ENCODE data around the gene FTCD. TPM values are rescaled to one million over a fixed set of nuclear protein-coding genes. Genes with fewer than 3 reads are reported as not detected.

The FTCD gene
- total RNA-seq, 1 experiment from 2014 or later, result 6.7 TPM

GRCh38 chr21:46205166-46205565 is 49.8 kb upstream of the FTCD start:
- Histone ChIP-seq H3T11ph (ENCODE audit: low read length) (no peak overlapping the region), H2AK5ac (ENCODE audit: insufficient read length, low read length) (no peak overlapping the region), H3K18ac (ENCODE audit: insufficient read length, low read depth, low read length) (no peak overlapping the region), H2BK15ac (ENCODE audit: low read depth, low read length) (no peak overlapping the region), H3K27me3 (ENCODE audit: insufficient read depth, low read length) (no peaks in the 10 kb centered on the region), H3K4me2 (ENCODE audit: insufficient read depth, insufficient read length, low read length) (no peak overlapping the region), H4K8ac (replicated peaks; ENCODE audit: insufficient read length, low read depth, low read length) (no peak overlapping the region), H2BK12ac (ENCODE audit: insufficient read length, low read depth, low read length) (no peak overlapping the region), H3K9ac (ENCODE audit: extremely low read depth, insufficient read length, low read length) (no peak overlapping the region), H2BK5ac (ENCODE audit: insufficient read length, low read length) (no peak overlapping the region), H3K9me3 (ENCODE audit: control insufficient read depth, low read depth, low read length) (no peaks in the 10 kb centered on the region), H3K23ac (ENCODE audit: insufficient read length, low read depth, low read length) (no peak overlapping the region), H2BK20ac (ENCODE audit: low read depth, low read length, poor library complexity, severe bottlenecking) (no peak overlapping the region), H3K23me2 (ENCODE audit: insufficient read length, low read depth, low read length, poor library complexity, severe bottlenecking) (no peaks in the 10 kb centered on the region), H3K27ac (ENCODE audit: insufficient read length, low read depth, low read length) (no peak overlapping the region), H4K91ac (ENCODE audit: insufficient read length, low read depth, low read length) (no peak overlapping the region), H4K20me1 (ENCODE audit: control insufficient read depth, insufficient read depth, insufficient read length) (no peaks in the 10 kb centered on the region), H2AFZ (ENCODE audit: low read length) (no peak overlapping the region), H3K4me1 (ENCODE audit: insufficient read depth, low read length) (no peaks in the 10 kb centered on the region), H3K79me1 (ENCODE audit: insufficient read depth, low read depth, low read length, poor library complexity, severe bottlenecking) (no peaks in the 10 kb centered on the region), H4K5ac (ENCODE audit: insufficient read length, low read depth, low read length) (no peak overlapping the region), H2BK120ac (ENCODE audit: low read depth, low read length, poor library complexity, severe bottlenecking) (no peak overlapping the region), H3K56ac (ENCODE audit: insufficient read length, low read depth, low read length) (no peak overlapping the region), H3K14ac (ENCODE audit: insufficient read depth, low read length) (no peak overlapping the region), H3K79me2 (ENCODE audit: insufficient read depth, low read length) (no peaks in the 10 kb centered on the region), H3K4ac (ENCODE audit: low read depth, low read length) (no peak overlapping the region)
- Mint-ChIP-seq H3K27me3 (ENCODE audit: low read depth) (no peaks in the 10 kb centered on the region), H3K36me3 (ENCODE audit: insufficient read depth in 1 of 3, low read depth in 3 of 3) (peaks cover 39 to 69% (median 59%) of the 10 kb centered on the region in 3 experiments), H3K27ac (no peak overlapping the region), H3K4me3 (no peak overlapping the region), H3K4me1 (peaks cover 6 to 9% of the 10 kb centered on the region in 2 experiments; a peak in 3 of 4 replicates), H3K9me3 (no peaks in the 10 kb centered on the region)
- DNase-seq, result no peak
- WGBS (ENCODE audit: extremely low coverage, insufficient read length, low lambda C conversion rate), result no CpG with 5 or more reads among the region's 18 CpGs
- no peak for TF ChIP-seq CTCF (conservative IDR thresholded peaks at IDR 0.05)
